Stimulated activated CD4-positive, alpha-beta T cell treated with anti-CD3 and anti-CD28 coated beads, Interleukin-1b, Interleukin-23, amount 100 ng/mL, for 4 hours (primary cell): Measurements from ENCODE around the gene DPY19L3.
"Not testable (repeated sequence)": the region's sequence is repeated elsewhere in the genome, so short reads cannot be mapped to it uniquely, and the experiment has no call there.

Experiments
- DNase-seq, 2 donors: peaks; one replicate each; pipeline ENCODE4 v3.0.0-alpha.2; 2020; ENCODE audit warnings: low read depth in 2 of 2

DPY19L3 gene

GRCh38 chr19:32405431-32406160, at the start of gene DPY19L3:
Gene DPY19L3 (plus strand): TSS chr19:32405770. CDS start chr19:32408254, 2,484 bp downstream.
- DNase-seq, result peak; percentile 84 to 93

GRCh38 chr19:32357720-32358119, 47.9 kb upstream of the DPY19L3 start:
- DNase-seq, result no peak

- DNase-seq, result no peak
Measured at GRCh38 chr19:32358321-32358720, 47.2 kb upstream of the DPY19L3 start.

GRCh38 chr19:32359581-32359980, 46.0 kb upstream of the DPY19L3 start:
- no peak for DNase-seq

GRCh38 chr19:32361574-32362317, 43.8 kb upstream of the DPY19L3 start:
- DNase-seq, result no peak

GRCh38 chr19:32362318-32362691, 43.3 kb upstream of the DPY19L3 start:
- no peak for DNase-seq

- DNase-seq, result no peak
Measured at GRCh38 chr19:32363175-32363574, 42.4 kb upstream of the DPY19L3 start.

GRCh38 chr19:32363632-32364031, 41.9 kb upstream of the DPY19L3 start:
- no peak for DNase-seq

- no peak for DNase-seq
Measured at GRCh38 chr19:32364040-32364439, 41.5 kb upstream of the DPY19L3 start.

GRCh38 chr19:32367063-32367462, 38.5 kb upstream of the DPY19L3 start:
- DNase-seq, result no peak

- DNase-seq, result no peak
Measured at GRCh38 chr19:32367948-32368536, 37.5 kb upstream of the DPY19L3 start.

- no peak for DNase-seq
Measured at GRCh38 chr19:32368787-32369186, 36.8 kb upstream of the DPY19L3 start.

- DNase-seq, result no peak
Measured at GRCh38 chr19:32372726-32373517, 32.6 kb upstream of the DPY19L3 start.

GRCh38 chr19:32373585-32374295, 31.8 kb upstream of the DPY19L3 start:
- no peak for DNase-seq

GRCh38 chr19:32374362-32374761, 31.2 kb upstream of the DPY19L3 start:
- DNase-seq, result not testable (repeated sequence)

GRCh38 chr19:32377088-32377487, 28.5 kb upstream of the DPY19L3 start:
- DNase-seq, result not testable (repeated sequence)

GRCh38 chr19:32380269-32380668, 25.3 kb upstream of the DPY19L3 start:
- DNase-seq, result no peak

GRCh38 chr19:32387701-32388392, 17.7 kb upstream of the DPY19L3 start:
- no peak for DNase-seq

GRCh38 chr19:32388393-32388855, 17.1 kb upstream of the DPY19L3 start:
- no peak for DNase-seq

GRCh38 chr19:32392901-32393300, 12.7 kb upstream of the DPY19L3 start:
- no peak for DNase-seq
